Lower leg skin (tissue), 4 donors: Measurements from ENCODE around the gene KRT78. TPM values are rescaled to one million over a fixed set of nuclear protein-coding genes. Genes with fewer than 3 reads are reported as not detected.

ENCODE experiments used
- DNase-seq, 2 donors: peaks; one replicate each; pipeline ENCODE4 v3.0.0-alpha.2; 2019; ENCODE audit warnings: low spot score in 2 of 2
- H3K4me3 ChIP-seq: fragments of 200-600 bp; sonication (generic); 2 replicates; pipeline ENCODE4 v1.5.1; 2017; ENCODE audit warnings: mild to moderate bottlenecking, low read depth; ENCODE audit not compliant: poor library complexity, severe bottlenecking
- POLR2A ChIP-seq, 2 donors: fragments of 450-650 bp; IDR thresholded peaks; one replicate each; pipeline ENCODE4 v1.6.1; 2016 to 2017; ENCODE audit warnings: antibody characterized with exemption in 2 of 2, mild to moderate bottlenecking in 1 of 2, moderate library complexity in 1 of 2
- WGBS, 2 donors: methylation state at CpG; one replicate each; pipeline ENCODE4 v1.1.5; 2018; 5-methylcytosine and 5-hydroxymethylcytosine counted together
- intact Hi-C: fragments of 100-400 bp; cut with DNase I; formaldehyde crosslinking; loops from one replicate; pipeline ENCODE4 v1.15.0; 2023; ENCODE audit warnings: low total_unique reads
- total RNA-seq, 4 donors: library from RNA; depleted of rRNA; stranded (reverse); fragments of >200 nt; gene quantifications; one replicate each; pipeline ENCODE4 v1.1.0, GENCODE V29; 2016
- TF ChIP-seq, protein P1 (sequence below), 3 donors: fragments of 450-650 bp; IDR thresholded peaks; one replicate each; pipeline ENCODE4 v1.5.1; 2016; ENCODE audit warnings: antibody characterized with exemption in 3 of 3, mild to moderate bottlenecking in 3 of 3, moderate library complexity in 2 of 3

KRT78 gene
- total RNA-seq, 4 donors from 2014 or later, result 114 to 250 (median 183) TPM

DNA sequence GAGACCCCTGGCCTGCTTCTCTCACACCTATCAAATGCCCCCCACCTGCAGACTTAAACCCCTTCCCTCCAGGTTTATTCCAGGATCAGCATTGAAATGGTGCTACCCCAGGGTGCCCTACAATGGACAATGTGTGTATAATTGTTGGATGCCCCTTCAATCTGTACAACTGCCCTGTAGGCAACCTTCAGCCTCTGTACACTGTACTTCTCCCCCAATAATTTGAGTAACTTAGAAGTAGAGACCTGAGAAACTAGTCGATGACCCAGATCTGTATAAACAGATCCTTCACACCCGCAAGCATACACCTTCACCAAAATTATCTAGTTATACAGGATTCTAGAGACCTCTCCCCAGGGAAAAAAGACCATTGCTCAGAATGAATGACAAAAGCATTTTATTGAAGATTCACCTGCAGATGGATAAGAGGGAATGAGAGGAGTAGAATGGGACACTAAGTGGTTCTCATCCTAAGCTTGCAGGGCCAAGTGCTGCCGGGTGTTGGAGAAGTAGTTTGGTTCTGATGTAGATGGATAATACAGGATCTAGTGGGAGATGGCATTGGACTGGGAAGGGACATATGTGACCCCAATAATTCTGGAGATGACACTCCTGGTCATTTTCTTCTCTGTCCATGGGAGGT, 42.5 kb downstream of the KRT78 start:
- WGBS, 2 donors, result 96 to 100% methylated on average over 3 of the region's 3 CpGs
- no peak for TF ChIP-seq POLR2A (IDR thresholded peaks at IDR 0.05)
- TF ChIP-seq, protein P1, sequence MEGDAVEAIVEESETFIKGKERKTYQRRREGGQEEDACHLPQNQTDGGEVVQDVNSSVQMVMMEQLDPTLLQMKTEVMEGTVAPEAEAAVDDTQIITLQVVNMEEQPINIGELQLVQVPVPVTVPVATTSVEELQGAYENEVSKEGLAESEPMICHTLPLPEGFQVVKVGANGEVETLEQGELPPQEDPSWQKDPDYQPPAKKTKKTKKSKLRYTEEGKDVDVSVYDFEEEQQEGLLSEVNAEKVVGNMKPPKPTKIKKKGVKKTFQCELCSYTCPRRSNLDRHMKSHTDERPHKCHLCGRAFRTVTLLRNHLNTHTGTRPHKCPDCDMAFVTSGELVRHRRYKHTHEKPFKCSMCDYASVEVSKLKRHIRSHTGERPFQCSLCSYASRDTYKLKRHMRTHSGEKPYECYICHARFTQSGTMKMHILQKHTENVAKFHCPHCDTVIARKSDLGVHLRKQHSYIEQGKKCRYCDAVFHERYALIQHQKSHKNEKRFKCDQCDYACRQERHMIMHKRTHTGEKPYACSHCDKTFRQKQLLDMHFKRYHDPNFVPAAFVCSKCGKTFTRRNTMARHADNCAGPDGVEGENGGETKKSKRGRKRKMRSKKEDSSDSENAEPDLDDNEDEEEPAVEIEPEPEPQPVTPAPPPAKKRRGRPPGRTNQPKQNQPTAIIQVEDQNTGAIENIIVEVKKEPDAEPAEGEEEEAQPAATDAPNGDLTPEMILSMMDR (IDR thresholded peaks at IDR 0.05), result no peak
- H3K4me3 ChIP-seq, result no peak overlapping the region
- intact Hi-C loops, result no loop called here
- DNase-seq, result no peak

DNA sequence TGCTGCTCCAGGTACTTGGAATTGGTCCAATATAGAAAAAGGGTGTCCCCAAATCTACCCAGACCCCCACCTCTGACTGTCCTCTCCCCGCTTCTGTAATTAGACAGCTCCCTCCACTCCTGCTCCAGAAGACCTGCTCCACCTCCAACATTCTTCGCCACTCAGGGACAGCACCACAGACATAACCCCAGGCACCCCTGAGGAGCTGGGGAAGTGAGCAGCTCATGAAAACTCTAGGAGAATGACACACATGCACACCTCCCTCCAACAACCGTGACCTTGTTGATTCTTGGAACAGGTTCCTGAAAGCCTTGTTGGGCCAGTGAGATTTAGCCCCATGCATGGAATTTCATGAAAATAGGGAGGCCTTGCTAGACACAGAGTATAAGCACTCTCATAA, 43.1 kb downstream of the KRT78 start:
- no peak overlapping the region for H3K4me3 ChIP-seq
- intact Hi-C loops, result no loop called here
- no peak for TF ChIP-seq POLR2A (IDR thresholded peaks at IDR 0.05)
- TF ChIP-seq, protein P1 (IDR thresholded peaks at IDR 0.05), result no peak
- no peak for DNase-seq
- WGBS, 2 donors, result 74 to 76% methylated on average over 3 of the region's 3 CpGs

DNA sequence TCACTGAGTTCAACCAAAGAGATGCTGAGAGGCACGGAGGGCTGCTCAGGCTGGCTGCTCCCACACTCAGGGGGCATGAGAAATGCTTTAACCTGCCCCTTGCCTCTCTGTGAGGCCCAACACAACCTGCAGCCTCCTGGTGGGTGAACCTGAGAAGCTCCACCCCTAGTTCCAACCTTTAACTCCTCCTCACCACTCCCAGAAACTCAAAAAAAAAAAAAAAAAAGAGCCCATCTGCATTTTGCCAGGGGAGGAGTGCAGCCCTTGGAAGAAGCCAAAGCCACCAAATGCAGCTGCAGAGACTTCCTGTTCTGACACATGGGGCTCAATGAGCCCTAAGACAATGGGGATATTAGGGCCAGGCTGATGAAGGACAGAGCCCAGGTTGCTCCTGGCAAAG, 43.8 kb downstream of the KRT78 start:
- WGBS, 2 donors, result 53 to 67% methylated on average over 1 of the region's 1 CpG
- intact Hi-C loops, result no loop called here
- DNase-seq, result no peak
- no peak for TF ChIP-seq POLR2A (IDR thresholded peaks at IDR 0.05)
- TF ChIP-seq, protein P1 (IDR thresholded peaks at IDR 0.05), result no peak
- no peak overlapping the region for H3K4me3 ChIP-seq

DNA sequence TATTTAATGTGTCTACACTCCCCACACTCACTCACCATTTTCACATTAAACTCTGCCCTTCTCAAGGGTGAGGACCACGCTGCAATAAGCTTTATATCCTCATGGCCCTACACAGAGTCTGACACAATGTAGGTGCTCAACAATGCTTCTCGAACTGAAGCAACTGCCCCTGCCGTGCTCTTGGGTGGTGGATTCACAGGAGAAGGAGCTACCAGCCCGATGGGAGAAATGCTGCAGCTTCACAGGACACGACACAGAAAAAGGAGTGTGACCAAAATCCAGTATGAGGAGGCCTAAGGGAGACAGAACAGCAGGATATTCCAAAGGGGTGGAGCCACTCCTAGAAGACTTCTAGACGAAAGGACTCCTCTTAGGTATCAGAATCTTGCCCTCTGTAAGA, 46.4 kb downstream of the KRT78 start:
- intact Hi-C loops, result no loop called here
- WGBS, 2 donors, result 66 to 69% methylated on average over 6 of the region's 6 CpGs
- H3K4me3 ChIP-seq, result no peak overlapping the region
- DNase-seq, result no peak
- TF ChIP-seq, protein P1 (IDR thresholded peaks at IDR 0.05), result no peak
- no peak for TF ChIP-seq POLR2A (IDR thresholded peaks at IDR 0.05)

DNA sequence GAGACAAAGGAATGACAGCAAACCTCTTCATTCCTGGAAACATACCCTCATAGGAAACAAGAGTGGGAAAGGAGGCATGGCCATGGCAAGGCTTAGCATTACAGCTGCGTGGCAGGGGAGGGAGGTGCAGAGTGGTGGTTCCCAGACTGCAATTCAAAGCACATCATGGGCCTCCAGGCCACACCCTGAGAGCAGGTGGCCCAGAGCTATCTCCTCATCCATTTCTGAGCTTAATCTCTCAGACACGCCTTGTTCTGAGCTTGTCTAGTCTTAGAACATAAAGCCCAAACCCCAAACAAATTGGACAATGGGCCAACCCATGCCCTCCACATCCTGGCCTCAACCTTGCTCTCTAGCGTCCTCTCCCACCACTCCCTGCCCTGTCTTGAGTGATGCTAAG, 47.0 kb downstream of the KRT78 start:
- WGBS, 2 donors, result 62 to 68% methylated on average over 3 of the region's 3 CpGs

More for the DNA sequence above, 47.0 kb downstream of the KRT78 start:
- intact Hi-C loops, result no loop called here
- no peak overlapping the region for H3K4me3 ChIP-seq
- TF ChIP-seq, protein P1 (IDR thresholded peaks at IDR 0.05), result no peak
- TF ChIP-seq POLR2A (IDR thresholded peaks at IDR 0.05), result no peak
- no peak for DNase-seq
